IPS DF 6.9 (cell line): ENCODE results near the gene MYH9.
"Not testable (repeated sequence)": the region's sequence is repeated elsewhere in the genome, so short reads cannot be mapped to it uniquely, and the experiment has no call there.

ENCODE experiments used
- DNase-seq: peaks from one replicate; pipeline ENCODE4 v3.0.0-alpha.2; 2013; ENCODE audit warnings: low read depth, low spot score
- H3K27ac ChIP-seq: one replicate; pipeline ENCODE4 v1.5.1; 2013; ENCODE audit warnings: low read length, control low read depth
- H3K27me3 ChIP-seq: 2 replicates; pipeline ENCODE4 v1.6.1; 2013; ENCODE audit warnings: mild to moderate bottlenecking, low read length; ENCODE audit not compliant: control insufficient read depth, insufficient read depth
- H3K36me3 ChIP-seq: 2 replicates; pipeline ENCODE4 v1.6.1; 2013; ENCODE audit warnings: low read length; ENCODE audit not compliant: control insufficient read depth, insufficient read depth
- H3K4me1 ChIP-seq: 2 replicates; pipeline ENCODE4 v1.6.1; 2013; ENCODE audit warnings: low read length; ENCODE audit not compliant: control insufficient read depth, insufficient read depth
- H3K4me3 ChIP-seq: 2 replicates; pipeline ENCODE4 v1.5.1; 2013; ENCODE audit warnings: mild to moderate bottlenecking, low read length
- H3K9me3 ChIP-seq: 2 replicates; pipeline ENCODE4 v1.6.1; 2013; ENCODE audit warnings: low read length, inconsistent platforms; ENCODE audit not compliant: control insufficient read depth, insufficient read depth
- WGBS: extraction: QIAGEN DNeasy Blood & Tissue Kit; methylation state at CpG from one replicate; pipeline ENCODE4 v1.1.7; 2013; ENCODE audit warnings: mixed read lengths, missing lambda C conversion rate; ENCODE audit not compliant: insufficient read length, insufficient coverage; 5-methylcytosine and 5-hydroxymethylcytosine counted together

Gene MYH9

GRCh38 chr22:36262307-36262706, 125.5 kb downstream of the MYH9 start:
- not testable (repeated sequence) for H3K36me3 ChIP-seq
- no CpG with 5 or more reads among the region's 3 CpGs for WGBS

DNA sequence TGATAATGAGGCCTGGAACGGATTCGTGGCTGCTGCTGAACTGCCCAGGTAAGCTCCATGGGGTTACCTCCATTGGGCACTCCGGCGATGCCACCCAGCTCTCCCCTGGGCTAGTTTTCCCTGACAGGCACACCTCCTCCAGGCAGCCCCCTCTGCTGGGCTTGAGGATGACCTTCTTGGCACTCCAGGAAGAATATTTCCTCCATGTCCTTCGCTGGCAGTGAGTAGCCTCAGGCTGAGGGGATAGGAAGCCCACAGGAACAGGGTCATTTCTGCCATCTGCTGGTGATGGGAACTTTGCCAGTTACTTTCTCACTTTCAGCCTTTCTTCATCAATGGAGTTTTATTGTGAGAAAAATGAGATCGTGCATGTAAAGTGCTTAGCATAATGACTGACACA, 126.1 kb downstream of the MYH9 start:
- H3K27ac ChIP-seq, H3K4me3 ChIP-seq, DNase-seq, H3K36me3 ChIP-seq, H3K4me1 ChIP-seq, H3K9me3 ChIP-seq, H3K27me3 ChIP-seq: not testable (repeated sequence)
- WGBS: no CpG with 5 or more reads among the region's 6 CpGs

More at GRCh38 chr22:36262307-36262706, 125.5 kb downstream of the MYH9 start:
- not testable (repeated sequence) for H3K27ac ChIP-seq, H3K27me3 ChIP-seq, H3K4me1 ChIP-seq, DNase-seq, H3K4me3 ChIP-seq, H3K9me3 ChIP-seq

GRCh38 chr22:36259615-36260300, 128.0 kb downstream of the MYH9 start:
- Histone ChIP-seq H3K9me3 (no peaks in the 10 kb centered on the region), H3K4me1 (peaks cover 7% of the 10 kb centered on the region), H3K36me3 (no peaks in the 10 kb centered on the region), H3K27me3 (no peaks in the 10 kb centered on the region), H3K4me3 (no peak overlapping the region), H3K27ac (no peak overlapping the region)
- WGBS: no CpG with 5 or more reads among the region's 14 CpGs
- no peak for DNase-seq

- H3K27me3 ChIP-seq: no peaks in the 10 kb centered on the region
- H3K27ac ChIP-seq: no peak overlapping the region
- peak; percentile 33 for DNase-seq
- H3K4me3 ChIP-seq: no peak overlapping the region
- H3K4me1 ChIP-seq: peaks cover 7% of the 10 kb centered on the region
- H3K9me3 ChIP-seq: no peaks in the 10 kb centered on the region
- no peaks in the 10 kb centered on the region for H3K36me3 ChIP-seq
- no CpG with 5 or more reads among the region's 16 CpGs for WGBS
These were observed 128.8 kb downstream of the MYH9 start for GRCh38 chr22:36258701-36259614.

- no peak overlapping the region for H3K27ac ChIP-seq
- DNase-seq: no peak
- no peaks in the 10 kb centered on the region for H3K9me3 ChIP-seq
- peaks cover 7% of the 10 kb centered on the region for H3K4me1 ChIP-seq
- no CpG with 5 or more reads among the region's 13 CpGs for WGBS
- no peaks in the 10 kb centered on the region for H3K27me3 ChIP-seq
- H3K36me3 ChIP-seq: no peaks in the 10 kb centered on the region
- H3K4me3 ChIP-seq: no peak overlapping the region
These were observed 129.7 kb downstream of the MYH9 start for GRCh38 chr22:36257948-36258670.

- DNase-seq: no peak
- H3K4me1 ChIP-seq: peaks cover 7% of the 10 kb centered on the region
- no peak overlapping the region for H3K4me3 ChIP-seq
- H3K27me3 ChIP-seq: no peaks in the 10 kb centered on the region
- no CpG with 5 or more reads among the region's 8 CpGs for WGBS
- no peaks in the 10 kb centered on the region for H3K9me3 ChIP-seq
- H3K36me3 ChIP-seq: no peaks in the 10 kb centered on the region
- no peak overlapping the region for H3K27ac ChIP-seq
These were observed 130.5 kb downstream of the MYH9 start for GRCh38 chr22:36257308-36257707.

DNA sequence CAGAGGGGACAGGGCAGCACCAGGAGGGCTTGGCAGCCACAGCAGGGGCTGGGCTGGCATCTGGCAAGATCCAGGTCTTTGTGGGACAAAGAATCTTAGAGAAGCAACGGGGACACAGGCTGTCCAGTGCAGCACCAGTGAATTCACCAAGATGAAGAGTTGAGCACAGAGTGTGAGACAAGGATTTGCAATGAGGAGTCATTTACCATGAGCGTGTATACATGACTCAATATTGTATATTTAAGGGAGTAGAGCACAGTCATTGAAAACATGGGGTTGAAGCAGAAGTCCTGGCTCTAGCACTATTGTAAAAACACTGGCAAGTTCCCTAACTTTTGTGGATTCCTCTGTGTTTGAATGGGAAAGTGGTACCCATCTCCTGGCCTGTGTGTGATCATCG, 131.3 kb downstream of the MYH9 start:
- DNase-seq: no peak
- Histone ChIP-seq H3K27ac (no peak overlapping the region), H3K4me1 (peaks cover 7% of the 10 kb centered on the region), H3K27me3 (no peaks in the 10 kb centered on the region), H3K36me3 (no peaks in the 10 kb centered on the region), H3K9me3 (no peaks in the 10 kb centered on the region), H3K4me3 (no peak overlapping the region)
- no CpG with 5 or more reads among the region's 3 CpGs for WGBS

DNA sequence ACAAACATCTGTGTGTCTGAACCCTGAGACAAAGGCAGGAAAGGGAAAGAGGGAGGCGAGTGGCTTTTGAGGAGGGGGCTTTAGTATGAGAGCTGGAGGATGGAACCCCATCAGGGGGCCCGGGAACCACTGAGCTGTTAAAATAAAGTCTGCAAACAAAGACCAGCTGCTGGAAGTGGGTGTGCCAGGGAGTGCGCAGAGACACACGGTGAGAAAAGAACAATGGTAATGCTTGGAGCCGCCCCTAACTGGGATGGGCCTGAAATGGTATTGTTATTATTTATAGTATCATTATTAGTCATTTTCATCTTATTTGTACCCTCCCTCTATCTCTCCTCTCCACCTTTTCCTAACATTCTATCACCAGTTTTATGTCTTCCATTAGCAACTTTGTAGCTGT, 132.2 kb downstream of the MYH9 start:
- WGBS: no CpG with 5 or more reads among the region's 5 CpGs
- not testable (repeated sequence) for H3K27ac ChIP-seq, H3K9me3 ChIP-seq, DNase-seq, H3K4me3 ChIP-seq, H3K27me3 ChIP-seq, H3K4me1 ChIP-seq, H3K36me3 ChIP-seq

- Histone ChIP-seq H3K4me3 (no peak overlapping the region), H3K27me3 (no peaks in the 10 kb centered on the region), H3K9me3 (no peaks in the 10 kb centered on the region), H3K27ac (no peak overlapping the region), H3K36me3 (no peaks in the 10 kb centered on the region), H3K4me1 (peaks cover 2% of the 10 kb centered on the region)
- no CpG with 5 or more reads among the region's 7 CpGs for WGBS
- no peak for DNase-seq
These were observed 134.0 kb downstream of the MYH9 start for GRCh38 chr22:36253523-36254490.
